Measurements from ENCODE around the gene ZNF292.

DNA sequence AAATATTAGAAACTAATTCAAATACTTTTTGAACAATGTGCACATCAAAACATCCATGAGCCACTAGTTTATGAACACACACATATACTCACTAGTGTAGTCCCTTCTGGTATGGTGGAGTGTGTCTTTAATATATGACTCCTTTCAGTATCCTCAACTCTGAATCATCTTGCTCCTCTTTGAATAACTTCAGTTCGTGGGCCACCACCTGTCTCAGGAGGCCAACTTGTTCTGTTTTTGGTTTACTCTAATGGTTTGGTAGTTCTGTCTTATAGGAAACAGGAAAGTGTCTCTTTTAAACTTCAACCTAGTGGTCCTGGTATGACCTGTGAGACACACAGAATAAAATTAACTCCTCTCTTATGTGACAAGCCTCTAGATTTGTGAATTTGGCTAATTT is 55.6 kb downstream of the ZNF292 start:
- no peak for TF ChIP-seq TAF1 (IDR thresholded peaks at IDR 0.05; ENCODE audit: borderline replicate concordance, insufficient read depth, low read length)
- TF ChIP-seq, protein P1, sequence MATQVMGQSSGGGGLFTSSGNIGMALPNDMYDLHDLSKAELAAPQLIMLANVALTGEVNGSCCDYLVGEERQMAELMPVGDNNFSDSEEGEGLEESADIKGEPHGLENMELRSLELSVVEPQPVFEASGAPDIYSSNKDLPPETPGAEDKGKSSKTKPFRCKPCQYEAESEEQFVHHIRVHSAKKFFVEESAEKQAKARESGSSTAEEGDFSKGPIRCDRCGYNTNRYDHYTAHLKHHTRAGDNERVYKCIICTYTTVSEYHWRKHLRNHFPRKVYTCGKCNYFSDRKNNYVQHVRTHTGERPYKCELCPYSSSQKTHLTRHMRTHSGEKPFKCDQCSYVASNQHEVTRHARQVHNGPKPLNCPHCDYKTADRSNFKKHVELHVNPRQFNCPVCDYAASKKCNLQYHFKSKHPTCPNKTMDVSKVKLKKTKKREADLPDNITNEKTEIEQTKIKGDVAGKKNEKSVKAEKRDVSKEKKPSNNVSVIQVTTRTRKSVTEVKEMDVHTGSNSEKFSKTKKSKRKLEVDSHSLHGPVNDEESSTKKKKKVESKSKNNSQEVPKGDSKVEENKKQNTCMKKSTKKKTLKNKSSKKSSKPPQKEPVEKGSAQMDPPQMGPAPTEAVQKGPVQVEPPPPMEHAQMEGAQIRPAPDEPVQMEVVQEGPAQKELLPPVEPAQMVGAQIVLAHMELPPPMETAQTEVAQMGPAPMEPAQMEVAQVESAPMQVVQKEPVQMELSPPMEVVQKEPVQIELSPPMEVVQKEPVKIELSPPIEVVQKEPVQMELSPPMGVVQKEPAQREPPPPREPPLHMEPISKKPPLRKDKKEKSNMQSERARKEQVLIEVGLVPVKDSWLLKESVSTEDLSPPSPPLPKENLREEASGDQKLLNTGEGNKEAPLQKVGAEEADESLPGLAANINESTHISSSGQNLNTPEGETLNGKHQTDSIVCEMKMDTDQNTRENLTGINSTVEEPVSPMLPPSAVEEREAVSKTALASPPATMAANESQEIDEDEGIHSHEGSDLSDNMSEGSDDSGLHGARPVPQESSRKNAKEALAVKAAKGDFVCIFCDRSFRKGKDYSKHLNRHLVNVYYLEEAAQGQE (IDR thresholded peaks at IDR 0.05; ENCODE audit: insufficient read depth in 1 of 2, low read depth in 2 of 2, low read length in 2 of 2): no peak
- TF ChIP-seq POLR2AphosphoS5 (IDR thresholded peaks at IDR 0.05; ENCODE audit: low read depth, low read length): no peak
